GM12878 (cell line): ENCODE results near the gene TCF7L1. TPM values are rescaled to one million over a fixed set of nuclear protein-coding genes. Genes with fewer than 3 reads are reported as not detected.

Experiments used
- ATAC-seq: fragments of 200-7000 bp; cut with Tn5 transposase; 3 replicates; pipeline ENCODE4 v1.9.1; 2020; ENCODE audit warnings: mild to moderate bottlenecking, moderate library complexity
- BruUV-seq: library from RNA; stranded (reverse); fragments of 400-500 nt; replicated peaks from 2 replicates; lab custom pipeline; 2021; lab: Mats Ljungman, UMichigan
- CTCF ChIA-PET: fragments of 300-600 bp; sonication (Branson Sonifier 250); formaldehyde crosslinking; extraction: SDS; loops from one replicate; lab custom pipeline; 2021; ENCODE audit warnings: inconsistent platforms; lab: Yijun Ruan, JAX
- POLR2A ChIA-PET: fragments of 350-600 bp; formaldehyde crosslinking; extraction: SDS; loops from one replicate; lab custom pipeline; 2021; ENCODE audit warnings: inconsistent platforms; lab: Charles Lee
- RAD21 ChIA-PET: fragments of 300-600 bp; sonication (Branson Sonifier 250); formaldehyde crosslinking; loops from one replicate; lab custom pipeline; 2023; ENCODE audit warnings: antibody characterized with exemption; ENCODE audit not compliant: unreplicated experiment; lab: Charles Lee
- SMC1A ChIA-PET: fragments of 300-600 bp; sonication (Branson Sonifier 250); formaldehyde crosslinking; loops from one replicate; lab custom pipeline; 2023; ENCODE audit not compliant: unreplicated experiment, uncharacterized antibody; lab: Charles Lee
- DNase-seq: peaks from one replicate; pipeline ENCODE4 v3.0.0-alpha.2; 2011; ENCODE audit warnings: low read depth, low spot score
- FAIRE-seq: peaks from 3 replicates; lab custom pipeline; 2011; peaks lifted over from hg19 to GRCh38; lab: Jason Lieb, UNC
- H2AFZ ChIP-seq: 2 replicates; pipeline ENCODE4 v1.6.0; 2011; ENCODE audit warnings: low read depth, low read length, control low read depth; ENCODE audit not compliant: control insufficient read depth
- H3K27ac ChIP-seq: 2 replicates; pipeline ENCODE4 v1.5.1; 2011; ENCODE audit warnings: control low read depth; ENCODE audit not compliant: control insufficient read depth, insufficient read depth
- H3K27me3 ChIP-seq, 2 experiments: replicated peaks in 1 of 2; 2 replicates each; pipeline versions ENCODE4 v1.6.0 to v1.6.1; 2011; ENCODE audit warnings: low read length in 1 of 2; ENCODE audit not compliant: control insufficient read depth in 2 of 2, insufficient read depth in 2 of 2
- H3K36me3 ChIP-seq, 2 experiments: 2 replicates each; pipeline ENCODE4 v1.5.1; 2011; ENCODE audit warnings: low read length in 1 of 2; ENCODE audit not compliant: control insufficient read depth in 2 of 2, insufficient read depth in 2 of 2
- H3K4me1 ChIP-seq: 2 replicates; pipeline ENCODE4 v1.6.1; 2011; ENCODE audit warnings: mild to moderate bottlenecking, low read length, moderate library complexity, mixed read lengths; ENCODE audit not compliant: control insufficient read depth, insufficient read depth
- H3K4me2 ChIP-seq: 2 replicates; pipeline ENCODE4 v1.6.0; 2011; ENCODE audit warnings: control low read depth; ENCODE audit not compliant: control insufficient read depth, insufficient read depth
- H3K4me3 ChIP-seq: fragments of 200-600 bp; sonication (generic); 2 replicates; pipeline ENCODE4 v1.5.1; 2016
- H3K79me2 ChIP-seq: 2 replicates; pipeline ENCODE4 v1.6.0; 2011; ENCODE audit warnings: low read length; ENCODE audit not compliant: control insufficient read depth, insufficient read depth
- H3K9ac ChIP-seq: 2 replicates; pipeline ENCODE4 v1.8.0; 2011; ENCODE audit warnings: low read length, control low read depth, mixed read lengths; ENCODE audit not compliant: control insufficient read depth, insufficient read depth
- H3K9me3 ChIP-seq: replicated peaks from 3 replicates; pipeline ENCODE4 v1.5.1; 2011; ENCODE audit warnings: mild to moderate bottlenecking, low read length; ENCODE audit not compliant: control insufficient read depth, insufficient read depth
- H4K20me1 ChIP-seq: 2 replicates; pipeline ENCODE4 v1.6.0; 2011; ENCODE audit not compliant: control insufficient read depth, insufficient read depth
- BMI1 ChIP-seq: fragments of 450-650 bp; IDR thresholded peaks from 2 replicates; pipeline ENCODE4 v1.6.1; 2016; ENCODE audit warnings: mild to moderate bottlenecking, moderate library complexity, borderline replicate concordance
- CBX3 ChIP-seq: fragments of 200-600 bp; sonication (generic); IDR thresholded peaks from 2 replicates; pipeline ENCODE4 v1.6.1; 2016; ENCODE audit warnings: low read depth, borderline replicate concordance
- CBX5 ChIP-seq: sonication (generic); IDR thresholded peaks from 2 replicates; pipeline ENCODE4 v1.6.1; 2016; ENCODE audit warnings: low read depth, moderate library complexity, mild to moderate bottlenecking, inconsistent platforms
- CEBPZ ChIP-seq: fragments of 150-350 bp; IDR thresholded peaks from 2 replicates; pipeline ENCODE4 v1.6.1; 2016; ENCODE audit warnings: low read depth, low read length
- CHD2 ChIP-seq: IDR thresholded peaks from 2 replicates; pipeline ENCODE4 v1.6.1; 2011; ENCODE audit warnings: low read depth, low read length, improper control_type of control experiment, borderline replicate concordance
- CREM ChIP-seq: IDR thresholded peaks from 2 replicates; pipeline ENCODE4 v1.6.1; 2014; ENCODE audit warnings: antibody characterized with exemption, low read depth
- E2F4 ChIP-seq: IDR thresholded peaks from 2 replicates; pipeline ENCODE4 v1.6.1; 2012; ENCODE audit warnings: low read depth, low read length, improper control_type of control experiment
- ELK1 ChIP-seq: IDR thresholded peaks from 2 replicates; pipeline ENCODE4 v1.6.1; 2012; ENCODE audit warnings: low read depth, low read length, improper control_type of control experiment
- IKZF1 ChIP-seq: fragments of 450-650 bp; conservative IDR thresholded peaks from 2 replicates; pipeline ENCODE4 v1.6.1; 2017; ENCODE audit warnings: antibody characterized with exemption, mild to moderate bottlenecking
- JUNB ChIP-seq: IDR thresholded peaks from 2 replicates; pipeline ENCODE4 v1.6.1; 2016; ENCODE audit warnings: antibody characterized with exemption, mild to moderate bottlenecking
- KAT2A ChIP-seq: conservative IDR thresholded peaks from 2 replicates; pipeline ENCODE4 v1.6.1; 2011; ENCODE audit warnings: low read depth, low read length; ENCODE audit not compliant: control insufficient read depth
- KLF5 ChIP-seq: fragments of 450-650 bp; IDR thresholded peaks from 2 replicates; pipeline ENCODE4 v1.6.1; 2014; ENCODE audit warnings: mild to moderate bottlenecking; ENCODE audit not compliant: partially characterized antibody
- NFXL1 ChIP-seq: fragments of 450-650 bp; IDR thresholded peaks from 2 replicates; pipeline ENCODE4 v1.6.1; 2017; ENCODE audit warnings: antibody characterized with exemption, mild to moderate bottlenecking, borderline replicate concordance
- NR2C1 ChIP-seq: fragments of 450-650 bp; IDR thresholded peaks from 2 replicates; pipeline ENCODE4 v1.6.1; 2017; ENCODE audit warnings: antibody characterized with exemption, mild to moderate bottlenecking, moderate library complexity
- PAX5 ChIP-seq: IDR thresholded peaks from 2 replicates; pipeline ENCODE4 v1.6.1; 2011; ENCODE audit warnings: low read depth, low read length, borderline replicate concordance
- REST ChIP-seq: IDR thresholded peaks from 2 replicates; pipeline ENCODE4 v1.6.1; 2012; ENCODE audit warnings: mild to moderate bottlenecking, low read depth, low read length
- TCF3 ChIP-seq: IDR thresholded peaks from 2 replicates; pipeline ENCODE4 v1.6.1; 2012; ENCODE audit warnings: low read depth, mild to moderate bottlenecking, low read length, borderline replicate concordance; ENCODE audit not compliant: insufficient read depth
- WGBS: methylation state at CpG from one replicate; pipeline ENCODE4 v1.1.6; 2016; ENCODE audit warnings: low lambda C conversion rate; ENCODE audit not compliant: insufficient replicate concordance, insufficient coverage; ENCODE audit errors: missing lambda C conversion rate; 5-methylcytosine and 5-hydroxymethylcytosine counted together
- in situ Hi-C: fragments of 300-500 bp; cut with MboI; formaldehyde crosslinking; loops from 9 replicates; pipeline ENCODE4 v1.14.3; 2018; ENCODE audit warnings: mixed read lengths
- intact Hi-C: fragments of 100-400 bp; cut with micrococcal nuclease; formaldehyde crosslinking; loops from one replicate; pipeline ENCODE4 v1.14.2; 2022; ENCODE audit not compliant: unreplicated experiment
- polyA plus RNA-seq, 11 experiments: library from polyadenylated mRNA; depleted of rRNA in 4 of 11; unstranded in 6 of 11; stranded (reverse) in 5 of 11; fragments of >200 nt; fragmentation: Nextera tagmentation in 4 of 11; fragmentation: Illumina TruSeq in 1 of 11; extraction: Ambion mirVana in 4 of 11; extraction: Trizol in 1 of 11; gene quantifications; 1 replicate in 1 of 11; 2 replicates in 10 of 11; pipeline versions ENCODE4 v1.2.1 to v1.2.3, GENCODE V29; 2011 to 2016; ENCODE audit warnings: inconsistent platforms in 2 of 11, missing spikeins in 2 of 11, low read depth in 1 of 11
- total RNA-seq, 4 experiments: library from RNA; depleted of rRNA in 3 of 4; stranded (reverse); fragments of >200 nt in 3 of 4; fragmentation: Illumina TruSeq in 1 of 4; extraction: Trizol in 1 of 4; gene quantifications; 2 replicates each; pipeline versions ENCODE4 v1.2.1 to v1.2.3, GENCODE V29; 2013 to 2021

TCF7L1 gene
- total and polyA plus RNA-seq, 10 of the 15 experiments (the other 5 are each of a cell fraction or from before 2014, with no cell fraction given), result 0.03 to 0.11 (median 0.10) TPM; not detected in 7

GRCh38 chr2:85314884-85315242 is 181.7 kb downstream of the TCF7L1 start:
- BruUV-seq, result no TSS peak
- in situ Hi-C loops (no loop called here), intact Hi-C loops (loop anchor here (1.0 kb wide), 1 partner anchor 28 kb away; no protein-coding TSS in a partner anchor)
- ChIA-PET RAD21 (no interaction called here), CTCF (interaction anchor here (0.6 to 0.7 kb wide), 2 partner anchors 15 to 644 kb away, joined by 3 to 4 read pairs; no protein-coding TSS in a partner anchor), SMC1A (no interaction called here), POLR2A (no interaction called here)
- Histone ChIP-seq H3K9ac (no peak overlapping the region), H3K4me1 (peaks cover 9% of the 10 kb centered on the region), H3K27ac (no peak overlapping the region), H3K4me2 (no peak overlapping the region), H3K79me2 (peaks cover 9% of the 10 kb centered on the region), H3K36me3 (peaks cover 3 to 17% of the 10 kb centered on the region in 2 experiments; a peak in 3 of 4 replicates), H3K9me3 (no peaks in the 10 kb centered on the region), H3K27me3 (no peaks in the 10 kb centered on the region), H4K20me1 (peaks cover 4% of the 10 kb centered on the region; the same call in 1 of the 2 replicates), H3K4me3 (no peak overlapping the region), H2AFZ (no peak overlapping the region)
- ATAC-seq (no peak), FAIRE-seq (no peak), DNase-seq (no peak)
- 95% methylated on average over 10 of the region's 10 CpGs for WGBS
- TF ChIP-seq KLF5 (no peak), PAX5 (no peak), CREM (no peak), REST (no peak), KAT2A (no peak), IKZF1 (no peak), CBX5 (no peak), NFXL1 (no peak), CEBPZ (no peak), CBX3 (no peak), TCF3 (no peak), E2F4 (no peak), ELK1 (no peak), NR2C1 (no peak), CHD2 (no peak), BMI1 (no peak), JUNB (no peak)
